Upper lobe of left lung (tissue), 4 donors: Measurements from ENCODE around the gene GSG1L.

Experiments
- CTCF ChIP-seq, 6 experiments: fragments of 450-650 bp in 4 of 6; fragments of 200-600 bp in 2 of 6; sonication (generic) in 2 of 6; IDR thresholded peaks; one replicate each; pipeline ENCODE4 v1.5.1; 2016 to 2019; ENCODE audit warnings: antibody characterized with exemption in 6 of 6
- POLR2A ChIP-seq, 4 donors: fragments of 450-650 bp; IDR thresholded peaks; one replicate each; pipeline ENCODE4 v1.5.1; 2016 to 2017; ENCODE audit warnings: antibody characterized with exemption in 4 of 4, mild to moderate bottlenecking in 2 of 4
- POLR2AphosphoS5 ChIP-seq, 2 donors: sonication (generic); formaldehyde crosslinking; IDR thresholded peaks; one replicate each; pipeline ENCODE4 v1.5.1; 2017; ENCODE audit warnings: antibody characterized with exemption in 2 of 2

GRCh38 chr16:27959914-27960313 lies 103.6 kb downstream of the GSG1L start:
- no peak for TF ChIP-seq CTCF (IDR thresholded peaks at IDR 0.05)
- no peak for TF ChIP-seq POLR2AphosphoS5 (IDR thresholded peaks at IDR 0.05)
- TF ChIP-seq POLR2A (IDR thresholded peaks at IDR 0.05): no peak
